K562 (cell line): Measurements from ENCODE around the gene SETD1B.

Experiments used
- EGR1 ChIP-seq: fragments of 450-650 bp; conservative IDR thresholded peaks from 2 replicates; pipeline ENCODE4 v1.6.1; 2017; ENCODE audit warnings: mild to moderate bottlenecking
- ZBTB2 ChIP-seq: fragments of 450-650 bp; IDR thresholded peaks from 2 replicates; pipeline ENCODE4 v1.6.1; 2016; ENCODE audit warnings: antibody characterized with exemption

- TF ChIP-seq ZBTB2 (no peak), EGR1 (no peak)
Measured at GRCh38 chr12:121806546-121807423, 3.0 kb downstream of the SETD1B start.
